HG03196 (cell line): Measurements from ENCODE around the gene PAX4.
"Not testable (repeated sequence)": the region's sequence is repeated elsewhere in the genome, so short reads cannot be mapped to it uniquely, and the experiment has no call there.

ENCODE experiments used
- ATAC-seq: cut with Tn5 transposase; IDR thresholded peaks from one replicate; pipeline ENCODE4 v1.9.1; 2021; ENCODE audit not compliant: unreplicated experiment

PAX4 gene

GRCh38 chr7:127586346-127586745, 31.6 kb downstream of the PAX4 start:
- ATAC-seq = no peak

- peak; percentile 84 for ATAC-seq
Observed at GRCh38 chr7:127585044-127585953, 32.6 kb downstream of the PAX4 start, which contains the start of gene GCC1. GCC1 (minus strand) TSS chr7:127585596; CDS start chr7:127585182, 414 bp downstream.

DNA sequence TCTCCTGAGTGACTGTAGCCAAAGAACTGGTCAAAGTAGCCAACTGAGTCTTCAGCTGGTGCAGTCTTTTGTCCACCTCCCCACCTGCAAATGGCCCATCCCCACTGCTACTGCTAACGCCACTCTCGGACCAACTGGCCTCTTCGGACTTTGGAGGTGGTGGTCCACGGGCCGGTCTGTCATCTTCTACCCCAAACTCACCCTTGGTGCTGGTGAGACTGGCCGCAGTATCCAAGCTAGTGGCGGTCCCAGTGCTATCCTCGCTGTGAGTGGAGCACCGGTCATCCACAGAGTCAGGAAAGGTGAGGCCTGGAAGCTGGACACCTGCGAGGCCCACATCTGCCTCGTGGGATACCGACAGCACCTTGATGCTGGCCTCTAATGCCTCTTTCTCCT, 33.3 kb downstream of the PAX4 start:
- ATAC-seq = no peak

DNA sequence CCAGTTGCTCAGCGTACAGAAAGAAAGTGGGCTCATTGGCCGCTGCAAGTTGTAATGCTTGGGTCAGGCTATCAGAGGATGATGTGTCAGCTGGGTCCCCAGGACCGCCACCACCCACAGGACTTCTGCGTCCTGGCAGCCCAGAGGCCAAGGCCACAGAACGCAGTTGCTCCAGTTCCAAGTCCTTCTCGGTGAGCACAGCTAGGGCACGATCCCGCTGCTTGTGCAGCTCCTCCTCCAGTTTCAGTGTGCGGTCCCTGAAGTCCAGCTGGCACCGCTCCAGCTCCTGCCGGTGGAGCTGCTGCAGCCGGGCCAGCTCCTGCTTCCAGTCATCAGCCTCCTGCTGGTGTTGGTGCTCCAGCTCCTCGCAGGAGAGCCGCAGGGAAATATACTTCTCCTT, 35.6 kb downstream of the PAX4 start:
- ATAC-seq = no peak

GRCh38 chr7:127581716-127582115, 36.2 kb downstream of the PAX4 start:
- no peak for ATAC-seq

GRCh38 chr7:127580612-127581011, 37.3 kb downstream of the PAX4 start:
- no peak for ATAC-seq

GRCh38 chr7:127578711-127579275, 39.1 kb downstream of the PAX4 start:
- ATAC-seq = no peak

DNA sequence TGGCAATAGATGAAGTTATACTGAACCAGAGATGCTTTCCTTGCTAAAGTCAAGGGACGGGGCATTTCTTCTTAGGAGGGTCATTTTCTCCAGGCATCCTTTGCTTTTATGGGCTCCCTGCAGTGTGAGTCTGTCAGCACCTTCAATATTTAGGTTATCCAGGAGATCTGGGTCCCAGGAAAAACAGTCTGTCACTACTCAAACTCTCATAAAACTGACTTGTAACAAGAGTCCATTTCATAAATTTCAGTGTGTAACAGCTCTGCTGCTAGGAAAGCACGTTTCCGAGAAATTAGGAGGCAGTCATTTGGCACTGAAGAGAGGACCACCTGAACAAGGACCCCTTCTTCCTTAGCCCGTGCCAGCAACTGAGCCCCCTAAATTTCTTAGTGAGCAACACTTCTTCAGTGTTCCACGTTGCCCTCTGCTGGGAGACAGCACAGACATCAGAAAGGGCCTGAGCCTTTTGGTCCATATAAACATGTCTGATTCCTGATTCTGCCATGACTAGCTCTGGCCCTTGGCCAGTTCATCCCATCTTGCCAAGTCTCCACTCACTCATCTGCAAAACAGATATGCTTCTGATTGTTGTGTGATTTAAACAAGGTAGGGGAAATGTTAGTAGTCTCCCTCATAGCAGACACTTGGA, 39.8 kb downstream of the PAX4 start:
- no peak for ATAC-seq

GRCh38 chr7:127571741-127572505, 46.0 kb downstream of the PAX4 start:
- ATAC-seq = no peak

DNA sequence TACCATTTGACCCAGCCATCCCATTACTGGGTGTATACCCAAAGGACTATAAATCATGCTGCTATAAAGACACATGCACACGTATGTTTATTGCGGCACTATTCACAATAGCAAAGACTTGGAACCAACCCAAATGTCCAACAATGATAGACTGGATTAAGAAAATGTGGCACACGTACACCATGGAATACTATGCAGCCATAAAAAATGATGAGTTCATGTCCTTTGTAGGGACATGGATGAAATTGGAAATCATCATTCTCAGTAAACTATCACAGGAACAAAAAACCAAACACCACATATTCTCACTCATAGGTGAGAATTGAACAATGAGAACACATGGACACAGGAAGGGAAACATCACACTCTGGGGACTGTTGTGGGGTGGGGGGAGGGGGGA, 49.9 kb downstream of the PAX4 start:
- ATAC-seq = not testable (repeated sequence)

DNA sequence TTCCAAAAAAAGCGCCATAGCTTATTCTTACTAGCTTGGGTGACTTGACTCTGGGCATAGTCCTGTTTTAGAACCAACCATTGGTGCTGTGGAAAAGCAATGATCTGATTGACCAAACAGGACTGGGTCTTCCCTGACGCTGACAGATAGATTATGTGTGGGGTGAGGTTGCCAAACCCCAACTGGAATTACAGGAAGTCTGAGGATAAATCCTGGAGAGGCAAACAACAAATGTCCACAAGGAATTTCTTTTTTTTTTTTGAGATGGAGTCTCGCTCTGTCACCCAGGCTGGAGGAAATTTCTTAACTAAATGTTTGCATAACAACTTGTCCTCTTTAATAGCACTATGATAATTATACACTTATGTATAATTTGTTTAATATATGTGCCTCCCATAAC, 51.7 kb downstream of the PAX4 start:
- ATAC-seq = no peak
